ENCODE data around the gene CACNA1B. TPM values are rescaled to one million over a fixed set of nuclear protein-coding genes. Genes with fewer than 3 reads are reported as not detected.

The CACNA1B gene
- total and polyA plus RNA-seq, 9 of the 15 experiments (the other 6 are each of a cell fraction or from before 2014, with no cell fraction given), result 0.01 to 0.04 TPM; not detected in 7

GRCh38 chr9:137989999-137990715 lies 112.6 kb downstream of the CACNA1B start (continued):
- no peak for TF ChIP-seq BRCA1 (IDR thresholded peaks at IDR 0.05)
- TF ChIP-seq BRCA1 (CRISPR knock-in tag; IDR thresholded peaks at IDR 0.05), result no peak
- peak; percentile 48 for TF ChIP-seq ARID1B (IDR thresholded peaks at IDR 0.05)
- TF ChIP-seq PHB2 (IDR thresholded peaks at IDR 0.05; ENCODE audit: low read depth), result no peak
- 0 out of 2 replicates have a peak, but pooled peaks have one; percentile 19 for TF ChIP-seq SMARCE1 (IDR thresholded peaks at IDR 0.05)
- no peak for TF ChIP-seq SFPQ (IDR thresholded peaks at IDR 0.05; ENCODE audit: low read depth, low read length)
- no peak for TF ChIP-seq ELF4 (CRISPR knock-in tag; IDR thresholded peaks at IDR 0.05)
- no peak for TF ChIP-seq DIDO1 (tag; IDR thresholded peaks at IDR 0.05; ENCODE audit: low read depth)
- no peak for TF ChIP-seq MCM2 (IDR thresholded peaks at IDR 0.05; ENCODE audit: low read depth)
- TF ChIP-seq ZNF263 (CRISPR knock-in tag; IDR thresholded peaks at IDR 0.05; ENCODE audit: borderline replicate concordance), result no peak
- TF ChIP-seq KHSRP (IDR thresholded peaks at IDR 0.05), result no peak
- no peak for TF ChIP-seq PYGO2 (tag; IDR thresholded peaks at IDR 0.05)
- TF ChIP-seq DPF2 (IDR thresholded peaks at IDR 0.05), result 0 out of 2 replicates have a peak, but pooled peaks have one; percentile 15
- TF ChIP-seq DNMT1 (IDR thresholded peaks at IDR 0.05), result no peak
- TF ChIP-seq ZFP36 (IDR thresholded peaks at IDR 0.05; ENCODE audit: low read depth, low read length, partially characterized antibody), result no peak
- TF ChIP-seq NFE2 (IDR thresholded peaks at IDR 0.05; ENCODE audit: low read depth), result no peak
- TF ChIP-seq MCM7 (IDR thresholded peaks at IDR 0.05), result no peak
